Smooth muscle cell (in vitro differentiated cells): ENCODE measurements around the gene RPS6KA2. TPM values are rescaled to one million over a fixed set of nuclear protein-coding genes. Genes with fewer than 3 reads are reported as not detected.

Experiments
- DNase-seq: peaks from one replicate; lab custom pipeline; 2025; ENCODE audit not compliant: unreplicated experiment; lab: John Stamatoyannopoulos, UW
- H2AFZ ChIP-seq: fragments of 200-600 bp; sonication (generic); 2 replicates; pipeline ENCODE4 v1.6.0; 2016; ENCODE audit warnings: antibody characterized with exemption, low read depth, mild to moderate bottlenecking
- H3F3A ChIP-seq: fragments of 200-600 bp; sonication (generic); 2 replicates; pipeline ENCODE4 v1.6.0; 2017; ENCODE audit warnings: antibody characterized with exemption, low read depth
- H3K27ac ChIP-seq: fragments of 200-600 bp; sonication (generic); 2 replicates; pipeline ENCODE4 v1.5.1; 2016; ENCODE audit warnings: low read depth, mild to moderate bottlenecking
- H3K27me3 ChIP-seq: fragments of 200-600 bp; sonication (generic); 2 replicates; pipeline ENCODE4 v1.6.1; 2016; ENCODE audit warnings: low read depth, mild to moderate bottlenecking
- H3K36me3 ChIP-seq: fragments of 200-600 bp; sonication (generic); 2 replicates; pipeline ENCODE4 v1.5.1; 2016; ENCODE audit warnings: low read depth
- H3K4me1 ChIP-seq: fragments of 200-600 bp; sonication (generic); 2 replicates; pipeline ENCODE4 v1.5.1; 2016; ENCODE audit warnings: low read depth
- H3K4me2 ChIP-seq: fragments of 200-600 bp; sonication (generic); 2 replicates; pipeline ENCODE4 v1.6.0; 2016; ENCODE audit warnings: mild to moderate bottlenecking
- H3K4me3 ChIP-seq: fragments of 200-600 bp; sonication (generic); 2 replicates; pipeline ENCODE4 v1.5.1; 2016; ENCODE audit warnings: mild to moderate bottlenecking
- H3K79me2 ChIP-seq: fragments of 200-600 bp; sonication (generic); 2 replicates; pipeline ENCODE4 v1.6.0; 2016; ENCODE audit warnings: low read depth, mild to moderate bottlenecking
- H3K9ac ChIP-seq: fragments of 200-600 bp; sonication (generic); 2 replicates; pipeline ENCODE4 v1.6.0; 2016; ENCODE audit warnings: low read depth
- H3K9me3 ChIP-seq: fragments of 200-600 bp; sonication (generic); replicated peaks from 2 replicates; pipeline ENCODE4 v1.5.1; 2016; ENCODE audit warnings: low read depth
- H4K20me1 ChIP-seq: fragments of 200-600 bp; sonication (generic); 2 replicates; pipeline ENCODE4 v1.6.0; 2016; ENCODE audit warnings: low read depth
- CTCF ChIP-seq: fragments of 200-600 bp; sonication (generic); IDR thresholded peaks from 2 replicates; pipeline ENCODE4 v1.5.1; 2017; ENCODE audit warnings: borderline replicate concordance, mild to moderate bottlenecking, antibody characterized with exemption; ENCODE audit not compliant: insufficient read depth, poor library complexity, severe bottlenecking
- WGBS: methylation state at CpG from one replicate; pipeline ENCODE4 v1.1.7; 2016; ENCODE audit warnings: low lambda C conversion rate; 5-methylcytosine and 5-hydroxymethylcytosine counted together
- polyA plus RNA-seq: library from polyadenylated mRNA; unstranded; fragments of >200 nt; fragmentation: Nextera tagmentation; extraction: Ambion mirVana; gene quantifications from 2 replicates; pipeline ENCODE4 v1.2.1, GENCODE V29; 2016
- total RNA-seq: library from RNA; depleted of rRNA; stranded (reverse); fragments of >200 nt; gene quantifications from 2 replicates; pipeline ENCODE4 v1.2.3, GENCODE V29; 2014

RPS6KA2 gene
- total and polyA plus RNA-seq, 2 experiments from 2014 or later: 7.8 to 10.4 TPM

DNA sequence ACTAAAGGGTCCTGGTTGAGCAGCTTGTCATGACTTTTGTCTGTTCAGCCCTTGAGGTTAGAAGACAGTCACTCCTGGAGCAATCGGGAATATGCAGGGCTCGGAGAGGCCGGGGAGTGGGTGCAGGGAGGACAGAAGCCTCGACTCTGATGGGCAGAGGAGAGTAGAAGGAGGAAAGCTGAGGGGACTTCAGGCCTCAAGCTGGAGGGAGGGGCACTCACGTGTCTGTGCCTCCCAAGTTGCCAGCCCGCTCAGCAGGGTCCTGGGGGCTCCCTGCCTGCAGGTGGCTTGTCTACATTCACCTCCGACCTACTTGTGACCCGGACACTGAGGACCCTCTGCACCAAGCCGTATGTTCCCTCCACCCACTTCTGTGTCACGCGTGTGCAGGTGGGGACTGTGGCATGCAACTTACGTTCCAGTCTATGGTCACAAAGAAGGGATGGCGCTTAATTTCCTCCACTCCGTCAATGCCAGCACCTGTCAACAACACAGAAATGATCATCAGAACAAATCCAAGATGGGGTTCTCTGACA, 157.6 kb downstream of the RPS6KA2 start:
- no peaks in the 10 kb centered on the region for H3F3A ChIP-seq
- H3K4me2 ChIP-seq: no peak overlapping the region
- H3K36me3 ChIP-seq: no peaks in the 10 kb centered on the region
- no peaks in the 10 kb centered on the region for H3K4me1 ChIP-seq
- DNase-seq: no peak
- 95% methylated on average over 12 of the region's 14 CpGs for whole genome bisulfite sequencing
- H3K27ac ChIP-seq: no peak overlapping the region
- TF ChIP-seq CTCF: no peak
- H3K4me3 ChIP-seq: no peak overlapping the region
- no peaks in the 10 kb centered on the region for H3K79me2 ChIP-seq
- no peaks in the 10 kb centered on the region for H4K20me1 ChIP-seq
- H2AFZ ChIP-seq: no peak overlapping the region
- no peaks in the 10 kb centered on the region for H3K9me3 ChIP-seq
- H3K9ac ChIP-seq: no peak overlapping the region
- H3K27me3 ChIP-seq: no peaks in the 10 kb centered on the region

DNA sequence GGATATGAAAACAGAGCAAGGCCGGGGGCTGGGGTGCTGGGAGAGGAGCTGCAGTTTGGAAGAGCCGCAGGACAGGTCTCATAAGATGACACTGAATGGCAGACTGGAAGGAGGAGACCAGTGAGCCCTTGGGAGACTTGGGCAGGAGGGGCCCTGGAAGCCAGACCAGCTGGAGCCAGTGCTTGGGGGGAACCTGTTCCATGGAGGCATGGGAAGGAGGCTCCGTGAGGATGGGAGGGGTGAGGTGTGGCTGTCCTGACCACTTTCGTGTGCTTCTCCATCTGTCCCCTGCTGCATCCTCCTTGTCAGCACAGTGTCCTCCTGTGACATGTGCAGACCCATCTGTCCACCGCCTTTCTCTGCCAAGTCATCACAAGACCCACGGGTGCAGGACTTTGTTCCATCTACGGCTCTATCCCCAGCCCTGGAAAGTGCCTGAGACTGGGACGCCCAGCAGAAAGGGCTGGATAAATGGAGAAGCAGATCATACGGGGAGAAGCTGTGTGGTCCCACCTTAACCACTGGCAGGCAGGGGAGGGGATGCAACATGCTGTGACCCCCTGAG, 159.5 kb downstream of the RPS6KA2 start:
- Histone ChIP-seq H3K9me3 (no peaks in the 10 kb centered on the region), H3K36me3 (no peaks in the 10 kb centered on the region), H2AFZ (no peak overlapping the region), H3K27ac (no peak overlapping the region), H3K9ac (no peak overlapping the region), H3F3A (no peaks in the 10 kb centered on the region), H3K79me2 (no peaks in the 10 kb centered on the region), H3K27me3 (no peaks in the 10 kb centered on the region), H3K4me3 (no peak overlapping the region), H3K4me1 (no peaks in the 10 kb centered on the region), H4K20me1 (no peaks in the 10 kb centered on the region), H3K4me2 (no peak overlapping the region)
- WGBS: 95% methylated on average over 9 of the region's 9 CpGs
- no peak for DNase-seq
- no peak for TF ChIP-seq CTCF

GRCh38 chr6:166466178-166467122, 160.6 kb downstream of the RPS6KA2 start:
- H3K4me2 ChIP-seq: no peak overlapping the region
- TF ChIP-seq CTCF: no peak
- no peaks in the 10 kb centered on the region for H3K27me3 ChIP-seq
- no peaks in the 10 kb centered on the region for H4K20me1 ChIP-seq
- H3K36me3 ChIP-seq: no peaks in the 10 kb centered on the region
- no peak overlapping the region for H3K9ac ChIP-seq
- no peaks in the 10 kb centered on the region for H3K79me2 ChIP-seq
- DNase-seq: no peak
- no peak overlapping the region for H2AFZ ChIP-seq
- 66% methylated on average over 9 of the region's 9 CpGs for WGBS
- H3K27ac ChIP-seq: no peak overlapping the region
- H3F3A ChIP-seq: no peaks in the 10 kb centered on the region
- H3K4me3 ChIP-seq: no peak overlapping the region
- no peaks in the 10 kb centered on the region for H3K9me3 ChIP-seq
- H3K4me1 ChIP-seq: no peaks in the 10 kb centered on the region
